HEK293 (cell line): ENCODE results near the gene NELFB.

ENCODE experiments used
- KLF9 ChIP-seq: fragments of 450-650 bp; formaldehyde crosslinking; IDR thresholded peaks from 2 replicates; pipeline ENCODE4 v1.5.1; 2016; ENCODE audit warnings: missing biosample characterization, missing genetic modification characterization, low read depth
- REPIN1 ChIP-seq: fragments of 450-650 bp; formaldehyde crosslinking; IDR thresholded peaks from 2 replicates; pipeline ENCODE4 v1.5.1; 2017; ENCODE audit warnings: missing biosample characterization, missing genetic modification characterization, low read depth
- SALL2 ChIP-seq: fragments of 450-650 bp; formaldehyde crosslinking; IDR thresholded peaks from 2 replicates; pipeline ENCODE4 v1.5.0; 2017; ENCODE audit warnings: missing biosample characterization, mild to moderate bottlenecking, missing genetic modification characterization, borderline replicate concordance
- SP3 ChIP-seq: fragments of 450-650 bp; formaldehyde crosslinking; IDR thresholded peaks from 2 replicates; pipeline ENCODE4 v1.5.1; 2016; ENCODE audit warnings: missing biosample characterization, missing genetic modification characterization
- ZEB2 ChIP-seq: fragments of 450-650 bp; formaldehyde crosslinking; IDR thresholded peaks from 2 replicates; pipeline ENCODE4 v1.5.1; 2016; ENCODE audit warnings: missing biosample characterization, missing genetic modification characterization
- ZFP3 ChIP-seq: fragments of 450-650 bp; formaldehyde crosslinking; IDR thresholded peaks from 2 replicates; pipeline ENCODE4 v1.5.1; 2016; ENCODE audit warnings: low read depth, missing biosample characterization, missing genetic modification characterization
- ZNF169 ChIP-seq: fragments of 450-650 bp; formaldehyde crosslinking; IDR thresholded peaks from 2 replicates; pipeline ENCODE4 v1.5.1; 2016; ENCODE audit warnings: missing biosample characterization, missing genetic modification characterization
- ZNF175 ChIP-seq: fragments of 450-650 bp; formaldehyde crosslinking; IDR thresholded peaks from 2 replicates; pipeline ENCODE4 v1.5.1; 2016; ENCODE audit warnings: missing biosample characterization, missing genetic modification characterization
- ZNF266 ChIP-seq: fragments of 450-650 bp; formaldehyde crosslinking; IDR thresholded peaks from 2 replicates; pipeline ENCODE4 v1.5.1; 2016; ENCODE audit warnings: missing biosample characterization, missing genetic modification characterization, low read depth
- ZNF324 ChIP-seq: fragments of 450-650 bp; formaldehyde crosslinking; IDR thresholded peaks from 2 replicates; pipeline ENCODE4 v1.5.1; 2016; ENCODE audit warnings: missing biosample characterization, missing genetic modification characterization
- ZNF366 ChIP-seq: fragments of 450-650 bp; formaldehyde crosslinking; conservative IDR thresholded peaks from 2 replicates; pipeline ENCODE4 v1.5.1; 2016; ENCODE audit warnings: missing biosample characterization, missing genetic modification characterization
- ZNF37A ChIP-seq: fragments of 450-650 bp; IDR thresholded peaks from 2 replicates; pipeline ENCODE4 v1.5.1; 2018; ENCODE audit warnings: missing biosample characterization, missing genetic modification characterization
- ZNF404 ChIP-seq: fragments of 450-650 bp; formaldehyde crosslinking; IDR thresholded peaks from 2 replicates; pipeline ENCODE4 v1.5.1; 2017; ENCODE audit warnings: missing biosample characterization, missing genetic modification characterization
- ZNF791 ChIP-seq: fragments of 450-650 bp; formaldehyde crosslinking; IDR thresholded peaks from 2 replicates; pipeline ENCODE4 v1.5.1; 2016; ENCODE audit warnings: missing biosample characterization, missing genetic modification characterization
- ZSCAN30 ChIP-seq: fragments of 450-650 bp; IDR thresholded peaks from 2 replicates; pipeline ENCODE4 v1.5.1; 2018; ENCODE audit warnings: missing biosample characterization, mild to moderate bottlenecking, missing genetic modification characterization, moderate library complexity
- TF ChIP-seq, protein P1 (sequence below): fragments of 450-650 bp; formaldehyde crosslinking; IDR thresholded peaks from 2 replicates; pipeline ENCODE4 v1.5.1; 2016; ENCODE audit warnings: missing biosample characterization, missing genetic modification characterization
- TF ChIP-seq, protein P2 (sequence below): fragments of 450-650 bp; formaldehyde crosslinking; optimal IDR thresholded peaks from 2 replicates; pipeline ENCODE3; 2016; ENCODE audit warnings: missing biosample characterization, mild to moderate bottlenecking, missing genetic modification characterization
- TF ChIP-seq, protein P3 (sequence below): fragments of 450-650 bp; formaldehyde crosslinking; IDR thresholded peaks from 2 replicates; pipeline ENCODE4 v1.5.1; 2016; ENCODE audit warnings: missing biosample characterization, missing genetic modification characterization, borderline replicate concordance
- TF ChIP-seq, protein P4 (sequence below): sonication (generic); formaldehyde crosslinking; IDR thresholded peaks from 2 replicates; pipeline ENCODE4 v1.8.1; 2022; ENCODE audit warnings: mild to moderate bottlenecking, moderate library complexity, missing genetic modification reagents
- TF ChIP-seq, protein P5 (sequence below): fragments of 450-650 bp; formaldehyde crosslinking; IDR thresholded peaks from 2 replicates; pipeline ENCODE4 v1.5.1; 2016; ENCODE audit warnings: missing biosample characterization, missing genetic modification characterization
- TF ChIP-seq, protein P6 (sequence below): fragments of 450-650 bp; formaldehyde crosslinking; IDR thresholded peaks from 2 replicates; pipeline ENCODE4 v1.5.1; 2016; ENCODE audit warnings: missing biosample characterization, missing genetic modification characterization, borderline replicate concordance

Gene NELFB

DNA sequence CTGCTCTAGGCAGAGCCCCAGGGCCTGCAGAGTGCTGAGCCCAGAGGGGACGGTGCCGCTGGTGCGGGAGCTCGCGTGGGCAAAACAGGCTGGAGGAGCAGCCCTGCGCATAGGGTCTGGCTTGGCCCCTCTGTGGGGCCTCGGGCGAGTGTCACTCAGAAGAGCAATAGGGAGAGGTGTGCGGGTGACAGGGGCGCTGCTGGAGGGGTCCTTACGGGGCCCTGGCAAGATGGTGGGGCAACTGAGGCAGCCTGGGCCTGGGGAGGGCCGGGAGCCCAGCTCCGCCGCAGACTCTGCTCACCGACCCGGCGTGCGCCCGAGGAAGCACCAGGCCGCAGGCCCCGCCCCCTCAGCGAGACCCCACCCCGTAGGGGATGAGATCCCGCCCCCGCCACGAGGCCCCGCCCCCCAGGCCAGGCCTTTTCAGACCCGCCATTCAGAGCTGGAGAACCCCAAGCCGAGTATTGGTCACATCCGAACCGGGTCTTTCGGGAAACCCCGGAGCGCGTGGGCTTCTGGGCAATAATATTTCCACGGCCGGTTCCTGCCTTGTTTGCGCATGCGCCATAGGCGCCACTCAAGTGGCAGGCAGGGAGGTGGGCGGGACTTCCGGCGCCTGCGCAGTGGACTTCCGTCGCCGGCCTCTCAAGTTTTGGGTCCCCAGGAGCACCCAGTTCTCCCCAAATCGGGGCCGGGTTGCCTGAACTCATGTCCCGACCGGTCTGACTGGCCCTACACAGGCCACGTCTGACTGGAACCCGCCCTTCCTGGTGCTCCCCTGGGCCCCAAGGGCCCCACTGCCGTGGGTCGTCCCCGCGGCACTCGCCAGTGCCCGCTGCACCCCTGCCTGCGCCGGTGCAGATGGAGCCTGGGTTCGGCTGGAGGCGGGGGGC lies 31.8 kb upstream of the NELFB start (continued):
- TF ChIP-seq, protein P1, sequence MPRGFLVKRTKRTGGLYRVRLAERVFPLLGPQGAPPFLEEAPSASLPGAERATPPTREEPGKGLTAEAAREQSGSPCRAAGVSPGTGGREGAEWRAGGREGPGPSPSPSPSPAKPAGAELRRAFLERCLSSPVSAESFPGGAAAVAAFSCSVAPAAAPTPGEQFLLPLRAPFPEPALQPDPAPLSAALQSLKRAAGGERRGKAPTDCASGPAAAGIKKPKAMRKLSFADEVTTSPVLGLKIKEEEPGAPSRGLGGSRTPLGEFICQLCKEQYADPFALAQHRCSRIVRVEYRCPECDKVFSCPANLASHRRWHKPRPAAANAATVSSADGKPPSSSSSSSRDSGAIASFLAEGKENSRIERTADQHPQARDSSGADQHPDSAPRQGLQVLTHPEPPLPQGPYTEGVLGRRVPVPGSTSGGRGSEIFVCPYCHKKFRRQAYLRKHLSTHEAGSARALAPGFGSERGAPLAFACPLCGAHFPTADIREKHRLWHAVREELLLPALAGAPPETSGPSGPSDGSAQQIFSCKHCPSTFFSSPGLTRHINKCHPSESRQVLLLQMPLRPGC (tag by site-specific recombination): no peak
- TF ChIP-seq ZNF169 (no peak), ZNF324 (no peak; the same call in 1 of the 2 replicates), ZFP3 (tag by site-specific recombination) (no peak), ZNF37A (tag by site-specific recombination) (no peak), ZNF266 (no peak), ZSCAN30 (tag by site-specific recombination) (0 out of 2 replicates have a peak, but pooled peaks have one; percentile 50), ZNF404 (tag by site-specific recombination) (no peak), KLF9 (tag by site-specific recombination) (peak; percentile 47; the same call in 1 of the 2 replicates), ZEB2 (tag by site-specific recombination) (no peak), ZNF791 (tag by site-specific recombination) (no peak), ZNF175 (tag by site-specific recombination) (no peak), ZNF366 (no peak), REPIN1 (tag by site-specific recombination) (no peak), SALL2 (no peak), SP3 (tag by site-specific recombination) (peak; percentile 76)
- TF ChIP-seq, protein P2, sequence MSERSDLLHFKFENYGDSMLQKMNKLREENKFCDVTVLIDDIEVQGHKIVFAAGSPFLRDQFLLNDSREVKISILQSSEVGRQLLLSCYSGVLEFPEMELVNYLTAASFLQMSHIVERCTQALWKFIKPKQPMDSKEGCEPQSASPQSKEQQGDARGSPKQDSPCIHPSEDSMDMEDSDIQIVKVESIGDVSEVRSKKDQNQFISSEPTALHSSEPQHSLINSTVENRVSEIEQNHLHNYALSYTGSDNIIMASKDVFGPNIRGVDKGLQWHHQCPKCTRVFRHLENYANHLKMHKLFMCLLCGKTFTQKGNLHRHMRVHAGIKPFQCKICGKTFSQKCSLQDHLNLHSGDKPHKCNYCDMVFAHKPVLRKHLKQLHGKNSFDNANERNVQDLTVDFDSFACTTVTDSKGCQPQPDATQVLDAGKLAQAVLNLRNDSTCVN (tag by site-specific recombination): peak; percentile 33
- TF ChIP-seq, protein P3, sequence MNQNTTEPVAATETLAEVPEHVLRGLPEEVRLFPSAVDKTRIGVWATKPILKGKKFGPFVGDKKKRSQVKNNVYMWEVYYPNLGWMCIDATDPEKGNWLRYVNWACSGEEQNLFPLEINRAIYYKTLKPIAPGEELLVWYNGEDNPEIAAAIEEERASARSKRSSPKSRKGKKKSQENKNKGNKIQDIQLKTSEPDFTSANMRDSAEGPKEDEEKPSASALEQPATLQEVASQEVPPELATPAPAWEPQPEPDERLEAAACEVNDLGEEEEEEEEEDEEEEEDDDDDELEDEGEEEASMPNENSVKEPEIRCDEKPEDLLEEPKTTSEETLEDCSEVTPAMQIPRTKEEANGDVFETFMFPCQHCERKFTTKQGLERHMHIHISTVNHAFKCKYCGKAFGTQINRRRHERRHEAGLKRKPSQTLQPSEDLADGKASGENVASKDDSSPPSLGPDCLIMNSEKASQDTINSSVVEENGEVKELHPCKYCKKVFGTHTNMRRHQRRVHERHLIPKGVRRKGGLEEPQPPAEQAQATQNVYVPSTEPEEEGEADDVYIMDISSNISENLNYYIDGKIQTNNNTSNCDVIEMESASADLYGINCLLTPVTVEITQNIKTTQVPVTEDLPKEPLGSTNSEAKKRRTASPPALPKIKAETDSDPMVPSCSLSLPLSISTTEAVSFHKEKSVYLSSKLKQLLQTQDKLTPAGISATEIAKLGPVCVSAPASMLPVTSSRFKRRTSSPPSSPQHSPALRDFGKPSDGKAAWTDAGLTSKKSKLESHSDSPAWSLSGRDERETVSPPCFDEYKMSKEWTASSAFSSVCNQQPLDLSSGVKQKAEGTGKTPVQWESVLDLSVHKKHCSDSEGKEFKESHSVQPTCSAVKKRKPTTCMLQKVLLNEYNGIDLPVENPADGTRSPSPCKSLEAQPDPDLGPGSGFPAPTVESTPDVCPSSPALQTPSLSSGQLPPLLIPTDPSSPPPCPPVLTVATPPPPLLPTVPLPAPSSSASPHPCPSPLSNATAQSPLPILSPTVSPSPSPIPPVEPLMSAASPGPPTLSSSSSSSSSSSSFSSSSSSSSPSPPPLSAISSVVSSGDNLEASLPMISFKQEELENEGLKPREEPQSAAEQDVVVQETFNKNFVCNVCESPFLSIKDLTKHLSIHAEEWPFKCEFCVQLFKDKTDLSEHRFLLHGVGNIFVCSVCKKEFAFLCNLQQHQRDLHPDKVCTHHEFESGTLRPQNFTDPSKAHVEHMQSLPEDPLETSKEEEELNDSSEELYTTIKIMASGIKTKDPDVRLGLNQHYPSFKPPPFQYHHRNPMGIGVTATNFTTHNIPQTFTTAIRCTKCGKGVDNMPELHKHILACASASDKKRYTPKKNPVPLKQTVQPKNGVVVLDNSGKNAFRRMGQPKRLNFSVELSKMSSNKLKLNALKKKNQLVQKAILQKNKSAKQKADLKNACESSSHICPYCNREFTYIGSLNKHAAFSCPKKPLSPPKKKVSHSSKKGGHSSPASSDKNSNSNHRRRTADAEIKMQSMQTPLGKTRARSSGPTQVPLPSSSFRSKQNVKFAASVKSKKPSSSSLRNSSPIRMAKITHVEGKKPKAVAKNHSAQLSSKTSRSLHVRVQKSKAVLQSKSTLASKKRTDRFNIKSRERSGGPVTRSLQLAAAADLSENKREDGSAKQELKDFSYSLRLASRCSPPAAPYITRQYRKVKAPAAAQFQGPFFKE (tag by site-specific recombination): no peak
- TF ChIP-seq, protein P4, sequence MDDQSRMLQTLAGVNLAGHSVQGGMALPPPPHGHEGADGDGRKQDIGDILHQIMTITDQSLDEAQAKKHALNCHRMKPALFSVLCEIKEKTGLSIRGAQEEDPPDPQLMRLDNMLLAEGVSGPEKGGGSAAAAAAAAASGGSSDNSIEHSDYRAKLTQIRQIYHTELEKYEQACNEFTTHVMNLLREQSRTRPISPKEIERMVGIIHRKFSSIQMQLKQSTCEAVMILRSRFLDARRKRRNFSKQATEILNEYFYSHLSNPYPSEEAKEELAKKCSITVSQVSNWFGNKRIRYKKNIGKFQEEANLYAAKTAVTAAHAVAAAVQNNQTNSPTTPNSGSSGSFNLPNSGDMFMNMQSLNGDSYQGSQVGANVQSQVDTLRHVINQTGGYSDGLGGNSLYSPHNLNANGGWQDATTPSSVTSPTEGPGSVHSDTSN (CRISPR knock-in tag): no peak
- TF ChIP-seq, protein P5, sequence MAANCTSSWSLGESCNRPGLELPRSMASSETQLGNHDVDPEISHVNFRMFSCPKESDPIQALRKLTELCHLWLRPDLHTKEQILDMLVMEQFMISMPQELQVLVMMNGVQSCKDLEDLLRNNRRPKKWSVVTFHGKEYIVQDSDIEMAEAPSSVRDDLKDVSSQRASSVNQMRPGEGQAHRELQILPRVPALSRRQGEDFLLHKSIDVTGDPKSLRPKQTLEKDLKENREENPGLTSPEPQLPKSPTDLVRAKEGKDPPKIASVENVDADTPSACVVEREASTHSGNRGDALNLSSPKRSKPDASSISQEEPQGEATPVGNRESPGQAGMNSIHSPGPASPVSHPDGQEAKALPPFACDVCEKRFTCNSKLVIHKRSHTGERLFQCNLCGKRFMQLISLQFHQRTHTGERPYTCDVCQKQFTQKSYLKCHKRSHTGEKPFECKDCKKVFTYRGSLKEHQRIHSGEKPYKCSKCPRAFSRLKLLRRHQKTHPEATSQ (tag by site-specific recombination): no peak
- TF ChIP-seq, protein P6, sequence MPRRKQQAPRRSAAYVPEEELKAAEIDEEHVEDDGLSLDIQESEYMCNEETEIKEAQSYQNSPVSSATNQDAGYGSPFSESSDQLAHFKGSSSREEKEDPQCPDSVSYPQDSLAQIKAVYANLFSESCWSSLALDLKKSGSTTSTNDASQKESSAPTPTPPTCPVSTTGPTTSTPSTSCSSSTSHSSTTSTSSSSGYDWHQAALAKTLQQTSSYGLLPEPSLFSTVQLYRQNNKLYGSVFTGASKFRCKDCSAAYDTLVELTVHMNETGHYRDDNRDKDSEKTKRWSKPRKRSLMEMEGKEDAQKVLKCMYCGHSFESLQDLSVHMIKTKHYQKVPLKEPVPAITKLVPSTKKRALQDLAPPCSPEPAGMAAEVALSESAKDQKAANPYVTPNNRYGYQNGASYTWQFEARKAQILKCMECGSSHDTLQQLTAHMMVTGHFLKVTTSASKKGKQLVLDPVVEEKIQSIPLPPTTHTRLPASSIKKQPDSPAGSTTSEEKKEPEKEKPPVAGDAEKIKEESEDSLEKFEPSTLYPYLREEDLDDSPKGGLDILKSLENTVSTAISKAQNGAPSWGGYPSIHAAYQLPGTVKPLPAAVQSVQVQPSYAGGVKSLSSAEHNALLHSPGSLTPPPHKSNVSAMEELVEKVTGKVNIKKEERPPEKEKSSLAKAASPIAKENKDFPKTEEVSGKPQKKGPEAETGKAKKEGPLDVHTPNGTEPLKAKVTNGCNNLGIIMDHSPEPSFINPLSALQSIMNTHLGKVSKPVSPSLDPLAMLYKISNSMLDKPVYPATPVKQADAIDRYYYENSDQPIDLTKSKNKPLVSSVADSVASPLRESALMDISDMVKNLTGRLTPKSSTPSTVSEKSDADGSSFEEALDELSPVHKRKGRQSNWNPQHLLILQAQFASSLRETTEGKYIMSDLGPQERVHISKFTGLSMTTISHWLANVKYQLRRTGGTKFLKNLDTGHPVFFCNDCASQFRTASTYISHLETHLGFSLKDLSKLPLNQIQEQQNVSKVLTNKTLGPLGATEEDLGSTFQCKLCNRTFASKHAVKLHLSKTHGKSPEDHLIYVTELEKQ (tag by site-specific recombination): no peak
